CD14-positive monocyte (primary cell): ENCODE data around the gene CYP19A1. TPM values are rescaled to one million over a fixed set of nuclear protein-coding genes. Genes with fewer than 3 reads are reported as not detected.

Source experiments
- DNase-seq, 3 donors: peaks; one replicate each; pipeline ENCODE4 v3.0.0-alpha.2; 2011 to 2022
- H2AFZ ChIP-seq: 2 replicates; pipeline ENCODE4 v1.6.0; 2012; ENCODE audit warnings: mild to moderate bottlenecking, low read depth, low read length, inconsistent platforms; ENCODE audit not compliant: insufficient read depth, poor library complexity, severe bottlenecking
- H3K27ac ChIP-seq, 2 donors: 1 replicate in 1 of 2; 2 replicates in 1 of 2; pipeline ENCODE4 v1.5.1; 2012 to 2013; ENCODE audit warnings: low read length in 2 of 2, control low read depth in 1 of 2, inconsistent platforms in 1 of 2, low read depth in 1 of 2, mild to moderate bottlenecking in 1 of 2
- H3K27me3 ChIP-seq, 2 donors: one replicate each; pipeline versions ENCODE4 v1.6.0 to v1.6.1; 2011 to 2013; ENCODE audit warnings: low read length in 2 of 2; ENCODE audit not compliant: control insufficient read depth in 2 of 2, insufficient read depth in 2 of 2
- H3K36me3 ChIP-seq, 2 donors: replicated peaks in 1 of 2; 1 replicate in 1 of 2; 2 replicates in 1 of 2; pipeline versions ENCODE4 v1.5.1 to v1.6.1; 2012 to 2013; ENCODE audit warnings: low read length in 2 of 2, control low read depth in 1 of 2, inconsistent platforms in 1 of 2, mild to moderate bottlenecking in 1 of 2; ENCODE audit not compliant: insufficient read depth in 2 of 2, control insufficient read depth in 1 of 2
- H3K4me1 ChIP-seq, 2 donors: 1 replicate in 1 of 2; 2 replicates in 1 of 2; pipeline versions ENCODE4 v1.5.1 to v1.6.1; 2012 to 2013; ENCODE audit warnings: low read length in 2 of 2, control low read depth in 1 of 2, inconsistent platforms in 1 of 2, mild to moderate bottlenecking in 1 of 2, moderate library complexity in 1 of 2; ENCODE audit not compliant: insufficient read depth in 2 of 2, control insufficient read depth in 1 of 2
- H3K4me2 ChIP-seq: replicated peaks from 2 replicates; pipeline ENCODE3; 2012; ENCODE audit warnings: low read length, moderate library complexity, mild to moderate bottlenecking; ENCODE audit not compliant: poor library complexity, severe bottlenecking; ENCODE audit errors: extremely low read depth
- H3K4me3 ChIP-seq, 3 experiments: fragments of 200-600 bp in 1 of 3; sonication (generic) in 1 of 3; replicated peaks in 1 of 3; 1 replicate in 2 of 3; 2 replicates in 1 of 3; pipeline ENCODE4 v1.5.1; 2011 to 2013; ENCODE audit warnings: low read length in 3 of 3, mild to moderate bottlenecking in 3 of 3, control low read depth in 2 of 3, low read depth in 2 of 3, inconsistent platforms in 1 of 3, moderate library complexity in 1 of 3
- H3K79me2 ChIP-seq: 2 replicates; pipeline ENCODE4 v1.6.0; 2012; ENCODE audit warnings: mild to moderate bottlenecking, control low read depth, inconsistent platforms, low read length, moderate library complexity; ENCODE audit not compliant: insufficient read depth
- H3K9ac ChIP-seq: 2 replicates; pipeline ENCODE4 v1.6.0; 2017; ENCODE audit warnings: low read length, mild to moderate bottlenecking; ENCODE audit not compliant: insufficient read depth, poor library complexity, severe bottlenecking
- H3K9me3 ChIP-seq, 2 donors: replicated peaks in 1 of 2; 1 replicate in 1 of 2; 2 replicates in 1 of 2; pipeline versions ENCODE4 v1.5.1 to v1.6.1; 2012 to 2013; ENCODE audit warnings: low read length in 2 of 2, control low read depth in 1 of 2; ENCODE audit not compliant: control insufficient read depth in 1 of 2, insufficient read depth in 1 of 2
- H4K20me1 ChIP-seq: 2 replicates; pipeline ENCODE4 v1.6.0; 2012; ENCODE audit warnings: mild to moderate bottlenecking, low read length, control low read depth, moderate library complexity; ENCODE audit not compliant: insufficient read depth
- H3K27ac Mint-ChIP-seq, 7 donors: one replicate each; pipeline ENCODE4 v1.8.0; 2020; ENCODE audit warnings: mild to moderate bottlenecking in 7 of 7, mixed read lengths in 7 of 7, moderate library complexity in 6 of 7, inconsistent platforms in 2 of 7
- H3K27me3 Mint-ChIP-seq, 3 donors: one replicate each; pipeline ENCODE4 v1.8.0; 2021 to 2022; ENCODE audit warnings: low read depth in 3 of 3, mild to moderate bottlenecking in 3 of 3, mixed read lengths in 3 of 3, moderate library complexity in 3 of 3, inconsistent platforms in 1 of 3
- H3K36me3 Mint-ChIP-seq, 2 donors: one replicate each; pipeline ENCODE4 v1.8.0; 2020; ENCODE audit warnings: mixed read lengths in 2 of 2, inconsistent platforms in 1 of 2, mild to moderate bottlenecking in 1 of 2
- H3K4me1 Mint-ChIP-seq: one replicate; pipeline ENCODE4 v1.8.0; 2020; ENCODE audit warnings: mild to moderate bottlenecking, mixed read lengths
- H3K4me3 Mint-ChIP-seq, 2 donors: one replicate each; pipeline ENCODE4 v1.8.0; 2020; ENCODE audit warnings: mild to moderate bottlenecking in 2 of 2, mixed read lengths in 2 of 2, moderate library complexity in 1 of 2
- H3K9me3 Mint-ChIP-seq, 7 donors: one replicate each; pipeline ENCODE4 v1.8.0; 2020 to 2022; ENCODE audit warnings: mixed read lengths in 7 of 7, mild to moderate bottlenecking in 6 of 7, moderate library complexity in 6 of 7, inconsistent platforms in 2 of 7
- CTCF ChIP-seq: fragments of 200-600 bp; IDR thresholded peaks from one replicate; pipeline ENCODE4 v1.8.0; 2022; ENCODE audit warnings: antibody characterized with exemption, mild to moderate bottlenecking
- whole genome bisulfite sequencing: methylation state at CpG from one replicate; pipeline ENCODE4 v1.1.5; 2013; ENCODE audit warnings: missing lambda C conversion rate; ENCODE audit not compliant: insufficient coverage; 5-methylcytosine and 5-hydroxymethylcytosine counted together
- intact Hi-C, 2 donors: fragments of 100-400 bp; cut with micrococcal nuclease; formaldehyde crosslinking; loops; one replicate each; pipeline versions ENCODE4 v1.15.0 to v1.15.1; 2023
- polyA plus RNA-seq, 3 donors: library from polyadenylated mRNA; depleted of rRNA in 1 of 3; unstranded in 2 of 3; stranded (reverse) in 1 of 3; fragments of 300-500 nt in 2 of 3; fragments of >200 nt in 1 of 3; fragmentation: Illumina TruSeq in 2 of 3; gene quantifications; 1 replicate in 2 of 3; 2 replicates in 1 of 3; pipeline ENCODE4 v1.2.3, GENCODE V29; 2012 to 2021

CYP19A1 gene
- polyA plus RNA-seq, 3 donors: not detected

GRCh38 chr15:51366071-51366470 is 27.7 kb upstream of the CYP19A1 start:
- intact Hi-C loops: no loop called here
- no peak overlapping the region for H3K4me3 ChIP-seq
- H2AFZ ChIP-seq: no peak overlapping the region
- H3K27me3 ChIP-seq: peaks cover 2% of the 10 kb centered on the region in 2 donors
- no peaks in the 10 kb centered on the region for H3K9me3 Mint-ChIP-seq
- no peak overlapping the region for H3K27ac Mint-ChIP-seq
- no peak overlapping the region for H3K4me2 ChIP-seq
- no peaks in the 10 kb centered on the region for H4K20me1 ChIP-seq
- no peak overlapping the region for H3K9ac ChIP-seq
- no peak for TF ChIP-seq CTCF
- DNase-seq: no peak
- no peak overlapping the region for H3K4me3 Mint-ChIP-seq
- peaks cover 3 to 4% (median 3%) of the 10 kb centered on the region in 3 donors for H3K27me3 Mint-ChIP-seq
- 94% methylated on average over 5 of the region's 5 CpGs for WGBS
- no peaks in the 10 kb centered on the region for H3K4me1 ChIP-seq
- no peaks in the 10 kb centered on the region for H3K9me3 ChIP-seq
- H3K36me3 ChIP-seq: no peaks in the 10 kb centered on the region
- H3K36me3 Mint-ChIP-seq: no peaks in the 10 kb centered on the region
- no peaks in the 10 kb centered on the region for H3K79me2 ChIP-seq
- H3K4me1 Mint-ChIP-seq: peaks cover 2% of the 10 kb centered on the region
- no peak overlapping the region for H3K27ac ChIP-seq

GRCh38 chr15:51365417-51365816 is 27.0 kb upstream of the CYP19A1 start:
- no peak overlapping the region for H2AFZ ChIP-seq
- H3K27ac ChIP-seq: no peak overlapping the region
- H3K36me3 ChIP-seq: no peaks in the 10 kb centered on the region
- no peaks in the 10 kb centered on the region for H3K79me2 ChIP-seq
- H3K27me3 ChIP-seq: peaks cover 2% of the 10 kb centered on the region in 2 donors
- TF ChIP-seq CTCF: no peak
- WGBS: no CpG with 5 or more reads among the region's 6 CpGs
- no peaks in the 10 kb centered on the region for H3K9me3 ChIP-seq
- H3K36me3 Mint-ChIP-seq: no peaks in the 10 kb centered on the region
- H3K4me3 ChIP-seq: no peak overlapping the region
- H3K4me1 Mint-ChIP-seq: peaks cover 2% of the 10 kb centered on the region
- no peak overlapping the region for H3K4me3 Mint-ChIP-seq
- no peaks in the 10 kb centered on the region for H3K4me1 ChIP-seq
- H3K4me2 ChIP-seq: no peak overlapping the region
- no peak for DNase-seq
- no peaks in the 10 kb centered on the region for H3K9me3 Mint-ChIP-seq
- no peak overlapping the region for H3K9ac ChIP-seq
- peaks cover 3 to 4% (median 3%) of the 10 kb centered on the region in 3 donors for H3K27me3 Mint-ChIP-seq
- no peak overlapping the region for H3K27ac Mint-ChIP-seq
- H4K20me1 ChIP-seq: no peaks in the 10 kb centered on the region
- intact Hi-C loops: no loop called here
